Fibroblast of skin of scalp (primary cell): Measurements from ENCODE around the gene SLAMF7.
"Not testable (repeated sequence)": the region's sequence is repeated elsewhere in the genome, so short reads cannot be mapped to it uniquely, and the experiment has no call there.

Experiments
- DNase-seq: peaks from one replicate; pipeline ENCODE4 v3.0.0-alpha.2; 2013

SLAMF7 gene

GRCh38 chr1:160720356-160721085 is 18.5 kb upstream of the SLAMF7 start:
- peak; percentile 12 for DNase-seq

GRCh38 chr1:160721473-160721872 is 17.6 kb upstream of the SLAMF7 start:
- DNase-seq = no peak

- DNase-seq = no peak
Measured at GRCh38 chr1:160722726-160723125, 16.3 kb upstream of the SLAMF7 start.

GRCh38 chr1:160723332-160723731 is 15.7 kb upstream of the SLAMF7 start:
- no peak for DNase-seq

DNA sequence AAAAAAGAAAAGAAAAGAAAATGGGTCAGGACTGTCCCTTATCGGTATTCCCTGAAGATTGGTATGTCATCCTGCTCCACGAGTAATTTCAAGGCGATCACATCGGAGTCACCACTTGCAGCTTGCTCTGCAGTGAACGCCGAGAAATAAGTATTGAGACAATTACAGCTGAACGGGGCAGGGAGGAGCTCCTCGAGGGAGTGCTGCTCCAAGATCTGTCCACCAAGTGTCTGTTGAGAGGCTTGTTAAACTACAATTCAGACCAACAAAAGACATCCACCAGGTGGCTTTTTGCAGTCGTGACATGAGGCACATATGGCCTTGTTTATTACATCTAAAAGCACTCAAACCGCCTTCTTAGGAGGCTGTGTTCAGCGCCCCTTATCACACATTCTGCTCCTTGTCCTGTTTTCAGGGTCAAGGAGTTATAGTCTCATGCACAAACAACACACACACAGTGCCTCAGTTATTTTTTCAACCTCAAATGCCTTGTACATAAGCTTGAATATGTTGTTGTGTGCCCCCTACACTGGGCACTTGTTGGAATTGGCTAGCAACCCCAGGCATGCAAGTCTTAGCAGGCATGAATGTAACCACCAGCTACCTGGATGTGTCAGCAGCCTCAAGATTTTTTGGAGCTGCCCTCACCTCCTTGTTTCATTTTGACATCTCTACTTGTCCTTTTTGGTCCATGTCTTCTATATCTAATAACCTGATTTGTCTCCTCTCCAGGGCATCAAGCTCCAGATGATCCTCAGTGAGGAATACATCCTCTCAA is 14.4 kb upstream of the SLAMF7 start:
- no peak for DNase-seq

DNA sequence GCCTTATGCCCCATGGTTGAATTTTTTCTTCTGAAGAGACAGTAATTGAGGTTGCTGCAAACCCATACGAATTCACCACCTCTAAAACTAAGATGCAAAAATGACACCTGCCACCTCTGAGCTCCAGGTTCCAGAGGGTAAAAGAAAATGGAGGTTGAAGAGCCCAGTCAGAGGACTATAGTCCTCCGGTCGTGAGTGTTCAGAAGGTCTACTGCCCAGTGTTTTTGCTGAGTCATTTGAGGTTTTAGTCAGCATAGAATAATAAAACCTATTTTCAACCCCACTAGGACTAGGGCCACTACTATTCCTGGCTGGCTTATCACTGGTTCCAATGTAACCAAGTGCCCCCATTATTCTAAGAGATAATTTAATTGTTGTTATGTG is 12.9 kb upstream of the SLAMF7 start:
- DNase-seq = no peak

- DNase-seq = peak; percentile 42
Measured at GRCh38 chr1:160726498-160727315, 12.3 kb upstream of the SLAMF7 start.

GRCh38 chr1:160727316-160727640 is 11.8 kb upstream of the SLAMF7 start:
- no peak for DNase-seq

DNA sequence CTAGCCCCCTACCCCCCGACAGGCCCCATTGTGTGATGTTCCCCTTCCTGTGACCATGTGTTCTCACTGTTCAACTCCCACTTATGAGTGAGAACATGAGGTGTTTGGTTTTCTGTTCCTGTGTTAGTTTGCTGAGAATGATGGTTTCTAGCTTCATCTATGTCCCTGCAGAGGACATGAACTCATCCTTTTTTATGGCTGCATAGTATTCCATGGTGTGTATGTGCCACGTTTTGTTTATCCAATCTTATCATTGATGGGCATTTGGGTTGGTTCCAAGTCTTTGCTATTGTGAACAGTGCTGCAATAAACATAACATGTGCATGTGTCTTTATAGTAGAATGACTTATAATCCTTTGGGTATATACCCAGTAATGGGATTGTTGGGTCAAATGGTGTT is 7.5 kb upstream of the SLAMF7 start:
- DNase-seq = not testable (repeated sequence)

GRCh38 chr1:160731990-160732389 is 7.1 kb upstream of the SLAMF7 start:
- DNase-seq = no peak

- no peak for DNase-seq
Measured at GRCh38 chr1:160733898-160734297, 5.1 kb upstream of the SLAMF7 start.

DNA sequence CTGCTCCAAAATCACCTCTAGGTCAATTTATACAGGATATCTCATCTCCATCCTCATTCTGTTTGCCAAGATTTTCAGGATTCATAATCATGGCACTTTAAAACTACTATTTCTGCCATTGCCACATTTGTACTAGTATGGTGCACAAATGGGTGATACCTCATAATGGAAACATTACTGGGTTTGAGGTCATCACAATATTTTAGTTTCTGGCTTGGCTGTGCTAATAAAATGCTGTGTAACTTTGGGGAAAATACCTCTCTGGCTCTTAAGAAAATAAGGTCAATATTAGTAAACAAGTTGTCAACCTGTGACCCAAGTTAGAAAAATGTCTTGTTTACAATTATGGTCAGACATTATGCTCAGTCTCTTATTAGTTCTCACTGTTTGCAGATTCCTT is 4.7 kb upstream of the SLAMF7 start:
- DNase-seq = no peak

GRCh38 chr1:160738271-160738670 is 776 bp upstream of the SLAMF7 start:
- DNase-seq = no peak

DNA sequence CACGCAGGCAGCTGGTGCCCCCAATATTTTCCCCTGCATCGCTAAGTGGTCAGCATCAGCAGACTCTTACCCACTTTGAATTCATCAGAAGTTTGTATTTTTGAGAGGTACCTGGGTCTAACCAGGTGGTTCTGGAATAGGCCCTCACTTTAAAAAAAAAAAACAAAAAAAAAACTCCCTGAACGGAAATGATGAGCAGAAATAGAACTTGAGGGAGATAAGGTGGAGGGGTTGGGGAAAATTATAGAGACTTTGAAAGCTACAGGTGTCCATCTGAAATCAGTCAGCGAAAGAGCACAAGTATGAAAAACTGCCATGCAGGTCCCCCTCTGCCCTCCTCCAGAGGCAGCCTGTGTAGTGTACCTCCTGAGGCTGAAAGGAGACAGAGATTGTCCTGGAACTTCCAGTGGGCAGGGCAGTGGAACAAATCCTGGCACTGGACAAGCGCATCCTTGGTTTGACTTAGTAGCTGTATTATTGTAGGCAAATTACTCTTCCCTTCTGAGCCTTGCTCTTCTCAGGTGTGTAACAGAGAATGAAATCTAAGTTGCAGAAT is 1.2 kb downstream of the SLAMF7 start:
- DNase-seq = no peak

DNA sequence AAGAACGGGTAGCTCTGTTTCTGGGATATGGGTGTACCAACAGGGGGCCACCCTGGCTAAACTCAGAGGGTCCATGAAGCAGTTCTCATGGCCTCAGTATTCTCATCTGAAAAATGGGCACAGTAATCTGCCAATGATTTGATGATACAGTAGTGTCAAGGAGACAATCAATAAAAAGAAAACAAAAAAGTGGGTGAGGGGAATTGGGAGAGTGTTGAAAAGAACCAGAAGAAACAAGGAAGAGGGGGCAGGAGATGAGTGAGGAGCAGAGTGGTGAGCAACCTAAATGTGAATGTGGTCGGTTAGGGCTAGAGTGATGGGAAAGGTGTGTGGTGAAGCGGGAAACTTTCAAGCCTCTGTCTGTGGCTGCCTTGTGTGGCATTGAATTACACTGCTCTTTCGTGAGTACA is 2.0 kb downstream of the SLAMF7 start:
- no peak for DNase-seq

- no peak for DNase-seq
Measured at GRCh38 chr1:160741612-160742348, 2.7 kb downstream of the SLAMF7 start.

DNA sequence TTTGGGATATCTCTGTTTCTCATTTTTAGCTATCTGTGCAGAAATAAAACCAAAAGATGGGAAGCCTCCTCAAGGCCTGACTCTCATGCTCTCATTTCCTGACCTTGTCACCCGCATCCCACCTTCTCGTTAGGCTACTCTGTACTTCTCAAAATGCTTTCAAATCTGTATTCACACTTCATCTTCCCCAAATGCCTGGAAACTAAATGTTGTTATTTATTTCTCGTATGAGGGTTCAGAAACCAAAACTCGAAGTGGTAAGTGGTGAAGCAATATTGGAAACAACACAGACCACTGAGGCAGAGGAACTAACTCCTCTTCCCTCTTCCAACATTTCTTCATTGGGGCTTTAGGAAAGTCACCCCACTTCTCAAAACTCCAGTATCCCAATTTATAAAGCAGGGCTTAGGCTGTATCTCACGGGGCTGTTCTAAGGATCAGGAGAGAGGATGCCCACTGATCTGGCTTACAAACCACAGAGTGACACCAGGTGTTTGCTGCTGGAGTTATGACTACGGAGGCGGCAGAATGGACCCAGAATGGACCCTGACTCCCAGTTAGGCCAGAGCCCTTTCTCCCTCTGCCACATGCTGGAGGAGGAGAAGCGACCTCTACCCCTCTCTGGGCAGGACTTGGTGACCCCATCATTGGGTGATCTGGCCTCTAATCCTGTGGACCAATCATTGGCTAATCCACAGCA is 3.5 kb downstream of the SLAMF7 start:
- DNase-seq = no peak

DNA sequence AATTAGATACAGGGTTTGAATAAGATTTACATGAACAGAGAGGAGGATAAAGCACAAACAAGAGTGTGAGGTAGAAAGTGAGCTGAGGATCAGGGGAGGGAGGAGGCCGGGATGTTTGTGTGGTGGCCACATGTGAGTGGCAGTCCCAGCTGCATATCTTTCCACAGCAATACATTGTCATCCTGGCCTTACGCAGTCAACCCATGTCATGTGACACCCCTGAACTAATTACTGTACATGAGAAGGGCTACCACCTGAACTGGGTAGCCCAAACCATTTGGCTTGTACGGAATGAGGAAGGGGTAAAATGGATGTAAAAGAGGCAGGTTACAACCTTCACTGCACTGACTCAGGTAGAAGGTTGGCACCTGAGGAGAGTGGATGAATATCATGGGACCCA is 4.2 kb downstream of the SLAMF7 start:
- no peak for DNase-seq

DNA sequence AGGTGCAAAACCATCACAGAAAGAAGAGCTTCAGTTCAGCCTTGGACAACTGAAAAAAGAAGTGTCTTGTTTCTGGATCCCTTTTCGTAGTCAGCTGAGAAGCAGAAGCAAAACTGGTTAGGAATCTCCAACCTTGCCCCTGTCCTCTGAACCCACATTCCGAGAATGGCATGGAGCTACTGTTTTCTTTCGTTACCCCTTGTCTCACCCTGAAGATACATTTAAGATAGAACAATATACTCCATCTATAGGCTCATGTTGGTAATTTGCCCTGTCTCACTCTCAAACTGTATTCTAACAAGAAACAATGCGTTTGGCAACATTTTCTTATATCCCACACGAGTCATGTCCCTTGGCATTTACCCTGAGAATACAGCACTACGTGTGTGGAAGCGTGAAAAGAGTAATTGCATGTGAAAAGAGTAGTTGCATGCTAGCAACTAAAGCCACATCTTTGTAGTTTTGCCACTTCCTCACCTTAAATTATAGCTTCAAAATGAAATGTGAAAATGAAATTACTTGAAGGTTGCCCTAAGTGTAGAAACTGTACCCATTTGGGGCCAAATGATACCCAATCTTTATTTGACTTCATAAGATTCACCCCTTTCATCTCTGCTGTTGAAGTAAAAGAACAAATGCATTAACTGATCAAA is 5.3 kb downstream of the SLAMF7 start:
- DNase-seq = no peak

DNA sequence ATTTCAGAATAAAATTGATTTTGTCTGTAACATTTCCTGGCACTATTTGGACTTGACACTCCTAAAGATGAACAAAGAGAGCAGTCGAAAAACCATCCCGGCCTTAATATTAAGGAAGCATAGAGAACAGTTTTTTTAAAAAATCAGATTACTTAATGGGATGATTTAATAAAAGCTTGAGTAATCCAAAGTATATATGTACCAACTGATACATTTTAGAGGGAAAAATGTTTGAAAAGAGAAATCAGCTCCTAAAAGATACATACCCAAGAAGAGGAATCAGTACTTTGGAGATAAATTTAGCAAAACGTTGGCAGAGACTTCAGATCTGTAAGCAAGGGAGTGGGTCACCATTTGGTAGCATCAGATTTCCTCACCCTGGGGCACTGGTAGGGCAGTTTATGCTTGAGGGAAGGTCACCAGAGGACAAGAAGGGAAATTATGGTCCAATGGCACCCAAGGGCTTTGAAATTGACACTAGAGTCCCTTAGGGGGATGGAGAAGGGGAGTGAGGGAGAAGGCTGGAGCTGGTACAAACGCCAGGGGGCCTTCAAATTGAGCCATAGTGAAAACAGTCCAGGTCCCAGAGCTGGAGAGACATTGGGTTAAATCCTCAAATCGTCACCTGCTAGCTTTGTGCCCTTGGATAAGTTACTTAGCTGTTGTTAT is 5.9 kb downstream of the SLAMF7 start:
- DNase-seq = no peak

GRCh38 chr1:160745551-160745950 is 6.5 kb downstream of the SLAMF7 start:
- no peak for DNase-seq
